Panc1 (cell line): ENCODE data around the gene MIEN1. TPM values are rescaled to one million over a fixed set of nuclear protein-coding genes. Genes with fewer than 3 reads are reported as not detected.

Source experiments
- ATAC-seq: fragments of 200-7000 bp; cut with Tn5 transposase; 2 replicates; pipeline ENCODE4 v1.9.1; 2020; ENCODE audit warnings: mild to moderate bottlenecking, moderate library complexity
- BruUV-seq: library from RNA; stranded (reverse); fragments of 400-500 nt; replicated peaks from 2 replicates; lab custom pipeline; 2021; lab: Mats Ljungman, UMichigan
- CTCF ChIA-PET: fragments of 300-600 bp; sonication (Branson Sonifier 250); formaldehyde crosslinking; loops from one replicate; lab custom pipeline; 2022; ENCODE audit warnings: antibody characterized with exemption; lab: Charles Lee
- POLR2A ChIA-PET: fragments of 300-600 bp; sonication (Branson Sonifier 250); formaldehyde crosslinking; loops from one replicate; lab custom pipeline; 2022; ENCODE audit warnings: antibody characterized with exemption; lab: Charles Lee
- DNase-seq: peaks from one replicate; pipeline ENCODE4 v3.0.0-alpha.2; 2010; ENCODE audit warnings: low read depth, low spot score
- H3K27ac ChIP-seq: 2 replicates; pipeline ENCODE4 v1.5.1; 2011; ENCODE audit warnings: mild to moderate bottlenecking, low read length, inconsistent platforms
- H3K27me3 ChIP-seq: fragments of 200-500 bp; sonication (Bioruptor generic); 2 replicates; pipeline ENCODE4 v1.6.0; 2014; ENCODE audit warnings: low read length, inconsistent platforms; ENCODE audit not compliant: control insufficient read depth, insufficient read depth
- H3K36me3 ChIP-seq: fragments of 200-500 bp; sonication (Bioruptor generic); 2 replicates; pipeline ENCODE4 v1.5.1; 2014; ENCODE audit warnings: inconsistent platforms, mild to moderate bottlenecking, low read length, moderate library complexity; ENCODE audit not compliant: control insufficient read depth, insufficient read depth
- H3K4me1 ChIP-seq: 2 replicates; pipeline ENCODE4 v1.5.1; 2011; ENCODE audit warnings: inconsistent platforms, mild to moderate bottlenecking, low read length, moderate library complexity; ENCODE audit not compliant: control insufficient read depth, insufficient read depth
- H3K4me3 ChIP-seq, 2 experiments: 2 replicates each; pipeline ENCODE4 v1.5.1; 2011 to 2012; ENCODE audit warnings: low read depth in 2 of 2, low read length in 2 of 2, mild to moderate bottlenecking in 2 of 2, inconsistent platforms in 1 of 2, moderate library complexity in 1 of 2
- H3K9me3 ChIP-seq: fragments of 200-500 bp; sonication (Bioruptor generic); 2 replicates; pipeline ENCODE4 v1.5.1; 2014; ENCODE audit warnings: low read depth, mild to moderate bottlenecking, inconsistent platforms, low read length, moderate library complexity; ENCODE audit not compliant: control insufficient read depth, insufficient read depth
- POLR2AphosphoS5 ChIP-seq: IDR thresholded peaks from 2 replicates; pipeline ENCODE4 v1.6.1; 2012; ENCODE audit warnings: mild to moderate bottlenecking, low read depth, low read length, moderate library complexity
- REST ChIP-seq, 2 experiments: IDR thresholded peaks; 2 replicates each; pipeline ENCODE4 v1.6.1; 2011 to 2012; ENCODE audit warnings: low read depth in 2 of 2, control low read depth in 1 of 2, low read length in 1 of 2, mild to moderate bottlenecking in 1 of 2, moderate library complexity in 1 of 2; ENCODE audit not compliant: insufficient read depth in 1 of 2
- SIN3A ChIP-seq: IDR thresholded peaks from 2 replicates; pipeline ENCODE4 v1.6.1; 2012; ENCODE audit warnings: low read depth, mild to moderate bottlenecking, low read length, moderate library complexity, borderline replicate concordance; ENCODE audit not compliant: insufficient read depth
- TCF7L2 ChIP-seq: IDR thresholded peaks from 2 replicates; pipeline ENCODE4 v1.6.1; 2011; ENCODE audit warnings: mild to moderate bottlenecking, low read depth, low read length, inconsistent platforms
- in situ Hi-C: cut with HindIII; loops from 2 replicates; pipeline ENCODE4 v1.10.0; 2016; ENCODE audit warnings: low sequenced_read_pairs, low pct_unique_long_range_greater_than_20kb
- intact Hi-C: fragments of 100-400 bp; cut with micrococcal nuclease; formaldehyde crosslinking; loops from one replicate; pipeline ENCODE4 v1.10.0; 2022; ENCODE audit not compliant: unreplicated experiment
- total RNA-seq: library from RNA; stranded (reverse); gene quantifications from one replicate; pipeline ENCODE4 v1.2.1, GENCODE V29; 2021; ENCODE audit not compliant: unreplicated experiment
- TF ChIP-seq, protein P1 (sequence below): fragments of 450-650 bp; IDR thresholded peaks from 2 replicates; pipeline ENCODE4 v1.5.1; 2017; ENCODE audit warnings: mild to moderate bottlenecking

Gene MIEN1
- total RNA-seq, 1 experiment from 2014 or later, result 103 TPM

DNA sequence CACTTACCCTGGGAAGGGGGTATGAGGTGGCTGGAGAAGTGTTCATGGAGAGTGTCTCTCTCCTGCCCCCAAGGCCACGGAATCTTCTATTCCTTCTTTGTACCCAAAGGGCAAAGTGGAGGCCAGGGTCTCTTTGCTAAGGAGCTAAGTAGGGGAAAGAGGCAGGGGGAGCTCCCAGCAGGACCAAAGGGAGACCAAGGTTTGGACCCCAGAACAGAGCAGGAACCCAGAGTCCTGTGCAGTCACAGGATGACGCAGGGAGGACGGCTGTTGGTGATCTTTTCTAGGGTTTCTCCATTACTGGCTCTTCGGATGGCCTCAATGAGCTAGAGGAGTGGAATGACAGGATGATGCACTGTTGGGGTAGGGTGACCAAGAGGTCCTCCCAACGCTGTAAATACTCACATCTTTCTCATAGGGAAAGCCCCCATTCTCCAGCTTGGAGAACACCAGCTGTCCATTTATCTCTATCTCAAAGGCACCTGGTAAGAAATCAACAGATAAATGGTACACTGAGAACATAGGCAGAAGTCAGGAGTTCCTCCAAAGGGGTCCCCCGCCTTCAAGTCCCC is 966 bp downstream of the MIEN1 start:
- Histone ChIP-seq H3K36me3 (no peaks in the 10 kb centered on the region), H3K4me3 (peak overlapping the region; percentile 73 to 96), H3K4me1 (0 out of 2 replicates have a peak, but pooled peaks cover 5% of the 10 kb centered on the region), H3K27ac (peak overlapping the region; percentile 93), H3K9me3 (no peaks in the 10 kb centered on the region), H3K27me3 (no peaks in the 10 kb centered on the region)
- ChIA-PET POLR2A (interaction anchor here (0.6 to 1.5 kb wide), 5 partner anchors 10 to 105 kb away, joined by 3 to 19 read pairs (median 4); no protein-coding TSS in a partner anchor), CTCF (interaction anchor here (0.6 to 0.7 kb wide), 6 partner anchors 9 to 1308 kb away, joined by 3 to 11 read pairs (median 6); no protein-coding TSS in a partner anchor)
- intact Hi-C loops (no loop called here), in situ Hi-C loops (no loop called here)
- no peak for DNase-seq
- no TSS peak for BruUV-seq
- TF ChIP-seq, protein P1, sequence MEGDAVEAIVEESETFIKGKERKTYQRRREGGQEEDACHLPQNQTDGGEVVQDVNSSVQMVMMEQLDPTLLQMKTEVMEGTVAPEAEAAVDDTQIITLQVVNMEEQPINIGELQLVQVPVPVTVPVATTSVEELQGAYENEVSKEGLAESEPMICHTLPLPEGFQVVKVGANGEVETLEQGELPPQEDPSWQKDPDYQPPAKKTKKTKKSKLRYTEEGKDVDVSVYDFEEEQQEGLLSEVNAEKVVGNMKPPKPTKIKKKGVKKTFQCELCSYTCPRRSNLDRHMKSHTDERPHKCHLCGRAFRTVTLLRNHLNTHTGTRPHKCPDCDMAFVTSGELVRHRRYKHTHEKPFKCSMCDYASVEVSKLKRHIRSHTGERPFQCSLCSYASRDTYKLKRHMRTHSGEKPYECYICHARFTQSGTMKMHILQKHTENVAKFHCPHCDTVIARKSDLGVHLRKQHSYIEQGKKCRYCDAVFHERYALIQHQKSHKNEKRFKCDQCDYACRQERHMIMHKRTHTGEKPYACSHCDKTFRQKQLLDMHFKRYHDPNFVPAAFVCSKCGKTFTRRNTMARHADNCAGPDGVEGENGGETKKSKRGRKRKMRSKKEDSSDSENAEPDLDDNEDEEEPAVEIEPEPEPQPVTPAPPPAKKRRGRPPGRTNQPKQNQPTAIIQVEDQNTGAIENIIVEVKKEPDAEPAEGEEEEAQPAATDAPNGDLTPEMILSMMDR, result no peak
- TF ChIP-seq REST (IDR thresholded peaks at IDR 0.05; ENCODE audit: insufficient read depth in 1 of 2, low read depth in 2 of 2, low read length in 1 of 2) (no peak), TCF7L2 (no peak), POLR2AphosphoS5 (no peak), SIN3A (no peak)
- no peak for ATAC-seq

DNA sequence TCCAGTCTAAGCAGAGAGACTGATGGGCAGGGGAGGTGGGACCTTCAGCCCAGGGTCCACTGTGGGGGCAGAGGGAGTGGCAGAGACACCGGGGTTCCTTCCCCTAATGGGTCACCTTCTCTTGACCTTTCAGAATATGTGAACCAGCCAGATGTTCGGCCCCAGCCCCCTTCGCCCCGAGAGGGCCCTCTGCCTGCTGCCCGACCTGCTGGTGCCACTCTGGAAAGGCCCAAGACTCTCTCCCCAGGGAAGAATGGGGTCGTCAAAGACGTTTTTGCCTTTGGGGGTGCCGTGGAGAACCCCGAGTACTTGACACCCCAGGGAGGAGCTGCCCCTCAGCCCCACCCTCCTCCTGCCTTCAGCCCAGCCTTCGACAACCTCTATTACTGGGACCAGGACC is 2.8 kb downstream of the MIEN1 start:
- POLR2A ChIA-PET, result no interaction called here
- CTCF ChIA-PET, result interaction anchor here (0.6 kb wide), 1 partner anchor 25 kb away, joined by 7 read pairs; no protein-coding TSS in a partner anchor
- in situ Hi-C loops, result no loop called here
- no peak for ATAC-seq
- DNase-seq, result no peak
- intact Hi-C loops, result no loop called here
- Histone ChIP-seq H3K9me3 (no peaks in the 10 kb centered on the region), H3K36me3 (no peaks in the 10 kb centered on the region), H3K4me3 (no peak overlapping the region), H3K27me3 (no peaks in the 10 kb centered on the region), H3K4me1 (0 out of 2 replicates have a peak, but pooled peaks cover 5% of the 10 kb centered on the region), H3K27ac (no peak overlapping the region)
- TF ChIP-seq POLR2AphosphoS5 (no peak), REST (IDR thresholded peaks at IDR 0.05; ENCODE audit: insufficient read depth in 1 of 2, low read depth in 2 of 2, low read length in 1 of 2) (no peak), SIN3A (no peak), TCF7L2 (no peak)
- TF ChIP-seq, protein P1, result no peak
- no TSS peak for BruUV-seq
